ENCODE results near the gene LEMD3.

The LEMD3 gene

GRCh38 chr12:65125247-65125646 is 44.1 kb upstream of the LEMD3 start:
- Histone ChIP-seq H3K36me3 (no peaks in the 10 kb centered on the region), H3K27me3 (peaks cover 39% of the 10 kb centered on the region), H3K4me3 (ENCODE audit: low read depth in 1 of 2, low read length in 1 of 2) (no peak overlapping the region), H3K9me3 (no peaks in the 10 kb centered on the region), H3K4me1 (ENCODE audit: control insufficient read depth in 1 of 2, insufficient read depth in 1 of 2, low read depth in 1 of 2, low read length in 1 of 2) (peaks cover 12 to 23% of the 10 kb centered on the region in 2 experiments), H3K27ac (no peak overlapping the region)
- no peak for TF ChIP-seq CTCF (IDR thresholded peaks at IDR 0.05)

GRCh38 chr12:65125975-65126374 is 43.4 kb upstream of the LEMD3 start:
- Histone ChIP-seq H3K36me3 (no peaks in the 10 kb centered on the region), H3K9me3 (no peaks in the 10 kb centered on the region), H3K4me1 (ENCODE audit: control insufficient read depth in 1 of 2, insufficient read depth in 1 of 2, low read depth in 1 of 2, low read length in 1 of 2) (peaks cover 9 to 20% of the 10 kb centered on the region in 2 experiments), H3K27me3 (peaks cover 36% of the 10 kb centered on the region), H3K27ac (no peak overlapping the region), H3K4me3 (ENCODE audit: low read depth in 1 of 2, low read length in 1 of 2) (no peak overlapping the region)
- no peak for TF ChIP-seq CTCF (IDR thresholded peaks at IDR 0.05)

- Histone ChIP-seq H3K27ac (no peak overlapping the region), H3K4me1 (ENCODE audit: control insufficient read depth in 1 of 2, insufficient read depth in 1 of 2, low read depth in 1 of 2, low read length in 1 of 2) (peaks cover 6 to 15% of the 10 kb centered on the region in 2 experiments), H3K4me3 (ENCODE audit: low read depth in 1 of 2, low read length in 1 of 2) (no peak overlapping the region), H3K36me3 (no peaks in the 10 kb centered on the region), H3K9me3 (no peaks in the 10 kb centered on the region), H3K27me3 (peaks cover 34% of the 10 kb centered on the region)
- no peak for TF ChIP-seq CTCF (IDR thresholded peaks at IDR 0.05)
Observed at GRCh38 chr12:65126482-65126881, 42.9 kb upstream of the LEMD3 start.

- Histone ChIP-seq H3K9me3 (no peaks in the 10 kb centered on the region), H3K4me3 (ENCODE audit: low read depth in 1 of 2, low read length in 1 of 2) (no peak overlapping the region), H3K27ac (no peak overlapping the region), H3K4me1 (ENCODE audit: control insufficient read depth in 1 of 2, insufficient read depth in 1 of 2, low read depth in 1 of 2, low read length in 1 of 2) (no peaks in the 10 kb centered on the region), H3K36me3 (no peaks in the 10 kb centered on the region), H3K27me3 (peaks cover 21% of the 10 kb centered on the region)
- TF ChIP-seq CTCF (IDR thresholded peaks at IDR 0.05) = no peak
Observed at GRCh38 chr12:65133879-65134278, 35.5 kb upstream of the LEMD3 start.

- no peaks in the 10 kb centered on the region for H3K27me3 ChIP-seq
- peaks cover 0 to 13% of the 10 kb centered on the region in 2 experiments for H3K4me1 ChIP-seq (ENCODE audit: control insufficient read depth in 1 of 2, insufficient read depth in 1 of 2, low read depth in 1 of 2, low read length in 1 of 2)
- H3K9me3 ChIP-seq = no peaks in the 10 kb centered on the region
- no peak for TF ChIP-seq CTCF (IDR thresholded peaks at IDR 0.05)
- H3K36me3 ChIP-seq = no peaks in the 10 kb centered on the region
- H3K27ac ChIP-seq = no peak overlapping the region
- no peak overlapping the region for H3K4me3 ChIP-seq (ENCODE audit: low read depth in 1 of 2, low read length in 1 of 2)
Observed at GRCh38 chr12:65139389-65139788, 30.0 kb upstream of the LEMD3 start.

- no peak overlapping the region for H3K27ac ChIP-seq
- H3K4me3 ChIP-seq (ENCODE audit: low read depth in 1 of 2, low read length in 1 of 2) = no peak overlapping the region
- no peaks in the 10 kb centered on the region for H3K27me3 ChIP-seq
- H3K4me1 ChIP-seq (ENCODE audit: control insufficient read depth in 1 of 2, insufficient read depth in 1 of 2, low read depth in 1 of 2, low read length in 1 of 2) = peaks cover 0 to 17% of the 10 kb centered on the region in 2 experiments
- H3K9me3 ChIP-seq = no peaks in the 10 kb centered on the region
- no peak for TF ChIP-seq CTCF (IDR thresholded peaks at IDR 0.05)
- H3K36me3 ChIP-seq = no peaks in the 10 kb centered on the region
Observed at GRCh38 chr12:65140738-65141137, 28.6 kb upstream of the LEMD3 start.

Data from neutrophil (primary cell).